GM23338 (cell line): ENCODE results near the gene ACAN. TPM values are rescaled to one million over a fixed set of nuclear protein-coding genes. Genes with fewer than 3 reads are reported as not detected.

Experiments
- ATAC-seq: fragments of 200-7000 bp; cut with Tn5 transposase; 3 replicates; pipeline ENCODE4 v1.9.1; 2020
- DNase-seq: peaks from one replicate; pipeline ENCODE4 v3.0.0-alpha.2; 2015; ENCODE audit warnings: low spot score
- H2AFZ ChIP-seq: fragments of 200-600 bp; sonication (generic); 2 replicates; pipeline ENCODE4 v1.8.0; 2016; ENCODE audit warnings: antibody characterized with exemption, mild to moderate bottlenecking, moderate library complexity
- H3F3A ChIP-seq: fragments of 200-600 bp; sonication (generic); replicated peaks from 2 replicates; pipeline ENCODE4 v1.8.0; 2017; ENCODE audit warnings: antibody characterized with exemption, mixed run types, low read depth
- H3K27ac ChIP-seq: fragments of 200-600 bp; sonication (generic); 2 replicates; pipeline ENCODE4 v1.6.1; 2016; ENCODE audit warnings: low read depth
- H3K27me3 ChIP-seq: fragments of 200-600 bp; sonication (generic); 2 replicates; pipeline ENCODE4 v1.8.0; 2016; ENCODE audit warnings: mild to moderate bottlenecking, mixed run types, moderate library complexity; ENCODE audit not compliant: insufficient read depth
- H3K36me3 ChIP-seq: fragments of 200-600 bp; sonication (generic); 2 replicates; pipeline ENCODE4 v1.8.0; 2016; ENCODE audit warnings: mild to moderate bottlenecking; ENCODE audit not compliant: insufficient read depth
- H3K4me1 ChIP-seq: fragments of 200-600 bp; sonication (generic); 2 replicates; pipeline ENCODE4 v1.8.0; 2016; ENCODE audit warnings: mild to moderate bottlenecking, moderate library complexity; ENCODE audit not compliant: insufficient read depth
- H3K4me2 ChIP-seq: fragments of 200-600 bp; sonication (generic); 2 replicates; pipeline ENCODE4 v1.7.1; 2017; ENCODE audit warnings: mixed run types
- H3K4me3 ChIP-seq: fragments of 200-600 bp; sonication (generic); 2 replicates; pipeline ENCODE4 v1.6.1; 2016; ENCODE audit warnings: mixed run types
- H3K79me2 ChIP-seq: fragments of 200-600 bp; sonication (generic); replicated peaks from 2 replicates; pipeline ENCODE4 v1.8.0; 2017; ENCODE audit warnings: mild to moderate bottlenecking; ENCODE audit not compliant: insufficient read depth
- H3K9me2 ChIP-seq: fragments of 200-600 bp; sonication (generic); 2 replicates; pipeline ENCODE4 v1.8.0; 2017; ENCODE audit not compliant: insufficient read depth
- H4K20me1 ChIP-seq: fragments of 200-600 bp; sonication (generic); replicated peaks from 2 replicates; pipeline ENCODE4 v1.8.0; 2017; ENCODE audit warnings: mild to moderate bottlenecking; ENCODE audit not compliant: insufficient read depth
- H3K27ac Mint-ChIP-seq: 2 replicates; pipeline ENCODE4 v1.8.0; 2020; ENCODE audit warnings: inconsistent platforms, mild to moderate bottlenecking, moderate library complexity, mixed read lengths
- H3K27me3 Mint-ChIP-seq: 3 replicates; pipeline ENCODE4 v1.8.0; 2022; ENCODE audit warnings: low read depth, mild to moderate bottlenecking, moderate library complexity, mixed read lengths, inconsistent platforms; ENCODE audit not compliant: insufficient read depth, poor library complexity
- H3K36me3 Mint-ChIP-seq: 3 replicates; pipeline ENCODE4 v1.8.0; 2021; ENCODE audit warnings: low read depth, mild to moderate bottlenecking, inconsistent platforms, moderate library complexity, mixed read lengths
- H3K4me1 Mint-ChIP-seq: 3 replicates; pipeline ENCODE4 v1.8.0; 2020; ENCODE audit warnings: mild to moderate bottlenecking, inconsistent platforms, mixed read lengths
- H3K4me3 Mint-ChIP-seq: 3 replicates; pipeline ENCODE4 v1.8.0; 2021; ENCODE audit warnings: moderate library complexity, mild to moderate bottlenecking, inconsistent platforms, mixed read lengths
- H3K9me3 Mint-ChIP-seq: 3 replicates; pipeline ENCODE4 v1.8.0; 2020; ENCODE audit warnings: moderate library complexity, mild to moderate bottlenecking, inconsistent platforms, mixed read lengths
- CREB1 ChIP-seq: fragments of 250-450 bp; sonication (Bioruptor Pico); IDR thresholded peaks from 2 replicates; pipeline ENCODE4 v1.5.0; 2020; ENCODE audit warnings: low read depth, mild to moderate bottlenecking, moderate library complexity
- CTCF ChIP-seq, 2 experiments: fragments of 200-600 bp in 1 of 2; sonication (generic) in 1 of 2; conservative IDR thresholded peaks; 2 replicates each; pipeline versions ENCODE4 v1.5.1 to v1.6.1; 2016 to 2017; ENCODE audit warnings: antibody characterized with exemption in 2 of 2, low read depth in 2 of 2, mild to moderate bottlenecking in 2 of 2, moderate library complexity in 1 of 2
- ETS1 ChIP-seq: IDR thresholded peaks from 2 replicates; pipeline ENCODE4 v1.6.1; 2016; ENCODE audit warnings: antibody characterized with exemption
- EZH2 ChIP-seq: fragments of 200-600 bp; sonication (generic); IDR thresholded peaks from one replicate; pipeline ENCODE4 v1.8.0; 2017; ENCODE audit warnings: antibody characterized with exemption, mild to moderate bottlenecking, low read depth; ENCODE audit not compliant: unreplicated experiment
- EZH2phosphoT487 ChIP-seq: fragments of 200-600 bp; sonication (generic); IDR thresholded peaks from one replicate; pipeline ENCODE4 v1.8.1; 2018; ENCODE audit warnings: antibody characterized with exemption; ENCODE audit not compliant: unreplicated experiment
- JUNB ChIP-seq: IDR thresholded peaks from one replicate; pipeline ENCODE4 v1.6.1; 2016; ENCODE audit warnings: antibody characterized with exemption; ENCODE audit not compliant: unreplicated experiment
- NANOG ChIP-seq: IDR thresholded peaks from 2 replicates; pipeline ENCODE4 v1.6.1; 2016; ENCODE audit warnings: antibody characterized with exemption, borderline replicate concordance
- POLR2AphosphoS5 ChIP-seq: IDR thresholded peaks from 2 replicates; pipeline ENCODE4 v1.6.1; 2016; ENCODE audit warnings: antibody characterized with exemption, low read depth
- REST ChIP-seq: IDR thresholded peaks from one replicate; pipeline ENCODE4 v1.6.1; 2018; ENCODE audit warnings: antibody characterized with exemption; ENCODE audit not compliant: unreplicated experiment
- STAT1 ChIP-seq: IDR thresholded peaks from one replicate; pipeline ENCODE4 v1.6.1; 2016; ENCODE audit warnings: antibody characterized with exemption; ENCODE audit not compliant: unreplicated experiment
- ZNF114 ChIP-seq: fragments of 250-450 bp; sonication (Bioruptor Pico); IDR thresholded peaks from 2 replicates; pipeline ENCODE4 v1.5.0; 2020; ENCODE audit warnings: mild to moderate bottlenecking, moderate library complexity
- ZNF331 ChIP-seq: fragments of 250-450 bp; sonication (Bioruptor Pico); IDR thresholded peaks from 2 replicates; pipeline ENCODE4 v1.5.0; 2020; ENCODE audit warnings: low read depth, mild to moderate bottlenecking, moderate library complexity
- ZNF462 ChIP-seq: fragments of 250-450 bp; sonication (Bioruptor Pico); IDR thresholded peaks from 2 replicates; pipeline ENCODE4 v1.5.0; 2020; ENCODE audit warnings: mild to moderate bottlenecking, moderate library complexity
- polyA plus RNA-seq: library from polyadenylated mRNA; unstranded; fragments of >200 nt; fragmentation: Nextera tagmentation; extraction: Ambion mirVana; gene quantifications from 2 replicates; pipeline ENCODE4 v1.2.1, GENCODE V29; 2016
- total RNA-seq: library from RNA; depleted of rRNA; stranded (reverse); fragments of >200 nt; shearing (Covaris generic); gene quantifications from 2 replicates; pipeline ENCODE4 v1.2.3, GENCODE V29; 2014

The ACAN gene
- total and polyA plus RNA-seq, 2 experiments from 2014 or later, result 2.5 to 4.9 TPM

- H3K4me1 ChIP-seq, result peaks cover 2% of the 10 kb centered on the region; the same call in 1 of the 2 replicates
- Mint-ChIP-seq H3K9me3 (peaks cover 2% of the 10 kb centered on the region; the same call in 2 of the 3 replicates), H3K4me3 (no peak overlapping the region), H3K27ac (no peak overlapping the region), H3K4me1 (peaks cover 8% of the 10 kb centered on the region), H3K36me3 (no peaks in the 10 kb centered on the region), H3K27me3 (peaks cover 48% of the 10 kb centered on the region)
- peaks cover 63% of the 10 kb centered on the region for H3K27me3 ChIP-seq
- no peak overlapping the region for H3K4me2 ChIP-seq
- H4K20me1 ChIP-seq, result no peaks in the 10 kb centered on the region; the same call in 1 of the 2 replicates
- DNase-seq (no peak), ATAC-seq (no peak)
- no peak overlapping the region for H2AFZ ChIP-seq
- TF ChIP-seq ETS1 (no peak), ZNF462 (CRISPR knock-in tag) (no peak), POLR2AphosphoS5 (no peak), STAT1 (no peak), CTCF (conservative IDR thresholded peaks at IDR 0.05; ENCODE audit: low read depth in 2 of 2) (no peak), REST (no peak), EZH2 (no peak), ZNF114 (CRISPR knock-in tag) (no peak), CREB1 (CRISPR knock-in tag) (no peak), ZNF331 (no peak), EZH2phosphoT487 (no peak), NANOG (no peak), JUNB (no peak)
- no peaks in the 10 kb centered on the region for H3K36me3 ChIP-seq
- H3K27ac ChIP-seq, result no peak overlapping the region
- no peak overlapping the region for H3K4me3 ChIP-seq
- H3K79me2 ChIP-seq, result no peaks in the 10 kb centered on the region
- no peaks in the 10 kb centered on the region for H3K9me2 ChIP-seq
- H3F3A ChIP-seq, result 0 out of 2 replicates have a peak, but pooled peaks cover 5% of the 10 kb centered on the region
Measured at GRCh38 chr15:88800738-88801137, 2.5 kb upstream of the ACAN start.
